GM19099 (cell line): ENCODE measurements around the gene PITHD1.

Experiments
- POLR2A ChIP-seq: IDR thresholded peaks from 3 replicates; pipeline ENCODE4 v1.6.1; 2011; ENCODE audit warnings: low read depth; ENCODE audit not compliant: insufficient read length; ENCODE audit errors: extremely low read depth

PITHD1 gene

DNA sequence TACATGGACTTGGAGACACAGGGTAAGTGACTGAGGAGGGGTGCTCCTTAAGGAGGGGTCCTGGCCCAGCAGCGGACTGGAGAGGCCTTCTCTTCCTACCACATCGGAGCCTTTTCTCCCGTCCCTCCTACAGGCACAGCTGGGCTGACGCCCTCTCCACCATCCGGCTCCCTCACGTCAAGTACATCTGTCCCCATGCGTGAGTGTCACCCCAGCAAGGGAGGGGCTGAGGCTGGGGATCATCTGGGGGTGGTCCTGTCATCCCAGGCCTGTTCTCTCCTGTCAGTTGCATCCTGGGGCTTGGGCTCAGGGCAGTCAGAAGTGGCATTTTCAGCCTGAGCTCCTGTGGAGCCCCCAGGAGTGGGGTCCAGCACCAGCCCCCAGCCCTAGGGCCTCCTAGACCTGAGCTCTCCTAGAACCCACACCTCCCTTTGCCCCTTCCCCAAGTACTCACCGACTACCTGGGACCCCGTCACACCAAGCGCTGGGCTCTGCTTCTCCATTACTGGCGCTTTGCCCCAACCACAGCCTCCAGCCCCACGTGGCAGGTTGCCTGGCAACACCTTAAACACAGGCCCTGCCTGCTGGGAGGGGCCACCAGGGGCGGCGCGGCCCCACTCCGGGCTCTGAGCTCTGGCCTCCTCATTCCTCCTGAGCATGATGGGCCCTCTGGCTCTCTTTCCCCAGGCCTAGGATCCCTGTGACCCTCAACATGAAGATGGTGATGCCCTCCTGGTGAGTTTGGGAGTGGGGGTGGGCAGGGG is 15.0 kb downstream of the PITHD1 start:
- no peak for TF ChIP-seq POLR2A

DNA sequence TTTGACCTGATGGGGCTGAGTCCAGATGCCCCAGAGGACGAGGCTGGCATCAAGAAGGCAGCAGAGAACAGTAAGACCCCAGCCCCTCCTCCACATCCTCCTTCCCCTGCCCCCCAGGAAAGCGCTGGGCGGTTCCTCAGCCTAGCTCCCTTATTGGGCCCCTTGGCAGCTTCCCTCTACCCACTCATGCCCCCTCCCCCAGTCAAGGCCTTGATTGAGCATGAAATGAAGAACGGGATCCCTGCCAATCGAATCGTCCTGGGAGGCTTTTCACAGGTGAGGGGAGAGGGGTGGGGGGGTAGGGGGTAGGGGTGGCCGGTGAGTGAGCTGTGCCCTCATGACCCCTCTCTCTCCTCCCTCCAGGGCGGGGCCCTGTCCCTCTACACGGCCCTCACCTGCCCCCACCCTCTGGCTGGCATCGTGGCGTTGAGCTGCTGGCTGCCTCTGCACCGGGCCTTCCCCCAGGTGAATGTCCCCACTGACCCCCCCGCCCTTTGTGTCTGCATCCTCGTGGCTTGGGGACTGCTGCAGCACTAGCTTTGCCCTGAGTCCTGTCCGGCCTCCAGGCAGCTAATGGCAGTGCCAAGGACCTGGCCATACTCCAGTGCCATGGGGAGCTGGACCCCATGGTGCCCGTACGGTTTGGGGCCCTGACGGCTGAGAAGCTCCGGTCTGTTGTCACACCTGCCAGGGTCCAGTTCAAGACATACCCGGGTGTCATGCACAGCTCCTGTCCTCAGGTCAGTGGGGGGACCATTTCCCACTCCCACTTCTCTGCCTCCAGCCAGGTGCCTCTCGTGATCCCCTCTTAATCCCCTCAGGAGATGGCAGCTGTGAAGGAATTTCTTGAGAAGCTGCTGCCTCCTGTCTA is 15.9 kb downstream of the PITHD1 start:
- no peak for TF ChIP-seq POLR2A

DNA sequence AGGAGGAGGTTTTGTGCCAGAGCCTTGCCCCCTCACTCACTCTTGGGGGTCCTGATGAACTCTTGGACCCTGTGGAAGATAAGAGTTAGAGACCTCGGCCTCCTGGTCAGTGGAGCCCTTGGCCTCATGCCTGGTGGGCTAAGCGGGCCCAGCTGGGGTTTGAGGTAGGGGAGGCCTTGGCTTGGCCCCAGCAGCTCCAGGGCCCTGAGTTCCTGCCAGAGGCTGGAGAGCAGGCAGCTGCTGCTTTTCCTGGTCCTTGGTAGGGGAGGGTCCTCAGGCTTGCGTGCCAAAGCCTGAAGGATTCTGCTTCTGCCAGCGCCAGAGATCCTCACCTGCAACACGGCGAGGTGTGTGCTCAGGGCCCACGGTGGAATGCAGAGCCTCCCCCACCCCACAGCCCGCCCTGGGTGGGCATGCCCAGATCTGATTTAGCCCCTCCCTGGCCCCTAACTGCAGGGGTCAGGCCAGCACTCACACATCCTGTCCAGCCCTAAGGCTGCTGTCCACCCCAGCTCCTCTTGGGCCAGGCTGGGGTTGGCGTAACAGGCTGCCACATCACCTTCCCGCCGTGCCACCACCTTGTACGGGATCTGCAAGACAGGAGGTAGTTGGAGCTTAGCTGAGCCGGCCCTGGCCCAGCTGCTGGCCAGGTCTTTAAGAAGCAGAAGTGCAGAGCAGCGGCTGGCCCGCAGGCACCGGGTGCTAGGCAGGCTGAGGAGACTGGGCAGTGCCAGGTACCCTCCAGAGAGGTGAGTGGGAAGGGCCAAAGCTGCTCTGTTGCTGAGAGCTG is 17.7 kb downstream of the PITHD1 start:
- no peak for TF ChIP-seq POLR2A

DNA sequence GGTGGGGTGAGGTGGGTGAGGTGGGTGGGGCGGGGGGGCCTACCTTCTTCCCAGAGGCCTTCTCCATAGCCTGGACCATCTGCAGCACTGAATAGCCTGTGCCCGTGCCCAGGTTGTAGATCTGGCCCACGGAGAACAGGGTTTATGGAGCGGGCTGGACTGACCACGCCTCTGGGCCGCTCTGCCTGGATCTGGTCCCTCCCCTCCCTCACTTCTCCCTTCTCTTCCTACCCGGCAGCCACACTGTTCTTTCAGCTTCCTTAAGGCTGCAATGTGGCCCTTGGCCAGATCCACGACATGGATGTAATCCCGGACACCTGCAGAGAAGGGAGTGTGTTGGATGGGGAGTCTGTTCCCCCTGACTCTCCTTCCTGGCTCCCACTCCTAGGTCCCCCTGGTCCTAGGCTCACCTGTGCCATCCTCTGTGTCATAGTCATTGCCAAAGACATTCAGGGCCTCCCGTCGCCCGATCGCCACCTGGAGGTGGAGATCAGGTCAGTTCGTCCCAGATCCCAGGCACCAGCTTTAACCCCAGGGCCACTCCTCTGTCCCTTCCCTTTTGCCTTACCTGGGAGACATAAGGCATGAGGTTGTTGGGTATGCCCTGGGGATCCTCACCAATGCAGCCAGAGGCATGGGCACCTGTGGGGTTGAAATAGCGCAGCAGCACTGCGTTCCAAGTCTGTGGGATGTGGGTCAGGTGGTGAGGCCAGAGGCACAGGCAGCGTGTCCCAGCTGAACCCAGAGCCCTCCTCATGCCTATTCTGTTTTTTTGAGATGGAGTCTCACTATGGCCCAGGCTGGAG is 18.5 kb downstream of the PITHD1 start:
- no peak for TF ChIP-seq POLR2A

GRCh38 chr1:23797478-23798448 is 19.5 kb downstream of the PITHD1 start:
- TF ChIP-seq POLR2A = no peak

- TF ChIP-seq POLR2A = no peak
Measured at GRCh38 chr1:23798662-23799142, 20.5 kb downstream of the PITHD1 start.

- no peak for TF ChIP-seq POLR2A
Measured at GRCh38 chr1:23799255-23799569, 21.0 kb downstream of the PITHD1 start.

DNA sequence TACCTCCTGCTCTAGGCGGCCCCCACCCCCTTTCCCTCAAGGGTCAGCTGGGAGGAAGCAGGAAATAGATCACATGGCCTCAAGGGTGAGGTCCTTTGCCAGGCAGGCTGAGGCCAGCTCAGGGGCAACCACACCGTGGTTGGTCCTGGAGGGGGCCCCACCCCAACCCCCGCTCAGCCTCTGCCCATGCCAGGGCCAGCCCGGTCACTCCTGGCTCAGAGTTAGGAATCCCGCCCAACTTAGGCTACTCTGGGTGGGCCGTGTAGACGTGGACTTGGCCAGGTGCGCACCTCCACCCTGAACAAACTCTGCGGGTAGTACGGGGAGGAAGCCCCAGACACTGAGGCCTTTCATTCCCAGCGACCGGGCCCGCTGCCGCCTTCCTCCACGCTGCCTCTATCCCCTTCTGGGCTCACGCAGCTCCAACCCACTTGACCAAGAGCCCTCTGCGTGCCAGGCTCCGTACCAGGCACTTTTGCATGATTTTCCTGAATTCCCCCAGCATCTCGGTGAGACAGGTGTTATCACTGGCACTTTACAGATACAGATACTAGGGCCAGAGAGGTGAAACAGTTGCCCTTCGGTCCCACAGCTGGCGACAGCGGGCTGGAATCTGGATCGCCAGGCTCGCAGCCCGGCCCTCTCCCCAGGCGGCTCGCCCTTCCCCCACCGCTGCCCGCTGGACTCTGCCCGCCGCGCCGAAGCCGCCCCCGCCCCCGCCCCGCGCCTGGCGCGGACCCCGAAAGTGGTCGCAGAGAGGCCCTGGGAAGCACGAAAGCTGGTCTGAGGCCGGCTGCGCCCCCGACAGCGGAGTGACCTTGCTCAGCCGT is 21.6 kb downstream of the PITHD1 start:
- peak; percentile 37 for TF ChIP-seq POLR2A

DNA sequence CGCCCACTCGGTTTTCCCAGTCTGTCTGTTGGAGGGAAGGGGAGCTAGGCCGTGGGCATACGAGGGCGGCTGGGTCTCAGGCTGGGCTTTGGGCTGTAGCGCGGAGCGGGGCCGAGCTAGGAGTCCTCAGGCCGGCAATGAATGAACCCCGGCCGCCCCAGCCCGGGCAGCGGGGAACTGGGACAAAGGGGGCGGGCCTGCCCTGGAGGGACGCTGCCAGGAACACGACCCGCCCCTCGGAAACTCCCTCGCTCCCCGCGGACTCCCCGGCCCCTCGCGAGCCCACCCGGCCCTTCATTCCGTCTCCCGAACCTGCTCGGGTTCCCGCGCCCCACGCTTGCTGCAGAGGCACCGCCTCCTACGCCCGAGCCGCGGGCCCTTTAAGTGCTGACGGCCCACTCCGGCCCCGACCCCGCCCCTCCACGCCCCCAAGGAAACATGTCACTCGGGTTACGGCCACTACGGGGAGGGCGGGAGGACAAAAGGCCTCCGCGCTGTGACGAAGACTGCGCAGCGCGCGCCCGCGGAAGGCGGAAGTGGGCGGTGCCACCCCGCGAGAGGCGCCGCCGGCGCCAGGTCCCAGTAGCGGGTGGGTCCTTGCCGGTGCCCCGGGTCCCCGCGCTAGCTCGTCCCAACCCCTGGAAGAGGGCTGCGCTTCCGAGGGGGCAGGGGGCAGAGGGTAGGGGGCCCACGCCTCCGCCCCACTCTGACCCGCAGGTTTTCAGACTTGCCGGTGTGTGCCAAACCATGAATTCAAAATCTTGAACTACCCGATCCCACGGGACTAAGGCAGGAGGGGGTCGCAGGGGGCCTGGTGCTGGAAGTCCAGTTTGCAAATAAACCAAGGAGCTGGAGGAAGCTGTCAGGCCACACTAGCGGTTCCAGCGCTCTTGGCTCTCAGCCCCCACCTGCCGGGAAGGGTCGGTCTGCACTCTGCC is 22.5 kb downstream of the PITHD1 start, which contains the start of gene GALE:
GALE (minus strand) TSS at position 355 of the 938 bp plus-strand sequence. CDS start 1,747 bp downstream, outside the sequence.
- peak; percentile 93 for TF ChIP-seq POLR2A

DNA sequence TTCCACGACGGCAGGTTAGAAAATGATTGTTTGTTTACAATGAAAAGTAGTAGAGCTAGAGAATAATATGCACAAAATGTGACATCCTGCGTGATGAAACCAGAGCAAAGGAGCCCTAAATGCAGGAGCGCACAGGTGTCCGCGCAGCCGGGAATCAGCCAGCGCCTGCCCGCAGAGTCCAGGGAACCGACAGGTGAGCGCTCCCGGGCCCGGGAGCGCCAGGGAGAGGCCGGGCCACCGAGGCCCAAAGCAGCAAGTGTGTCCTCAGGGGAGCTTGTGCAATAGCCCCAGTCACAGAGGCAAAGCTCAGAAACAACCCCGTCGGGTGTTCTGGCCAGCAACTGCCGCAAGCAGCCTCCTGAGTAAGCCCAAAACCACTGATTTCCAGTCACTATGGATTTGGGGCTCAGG is 23.1 kb downstream of the PITHD1 start:
- TF ChIP-seq POLR2A = no peak

DNA sequence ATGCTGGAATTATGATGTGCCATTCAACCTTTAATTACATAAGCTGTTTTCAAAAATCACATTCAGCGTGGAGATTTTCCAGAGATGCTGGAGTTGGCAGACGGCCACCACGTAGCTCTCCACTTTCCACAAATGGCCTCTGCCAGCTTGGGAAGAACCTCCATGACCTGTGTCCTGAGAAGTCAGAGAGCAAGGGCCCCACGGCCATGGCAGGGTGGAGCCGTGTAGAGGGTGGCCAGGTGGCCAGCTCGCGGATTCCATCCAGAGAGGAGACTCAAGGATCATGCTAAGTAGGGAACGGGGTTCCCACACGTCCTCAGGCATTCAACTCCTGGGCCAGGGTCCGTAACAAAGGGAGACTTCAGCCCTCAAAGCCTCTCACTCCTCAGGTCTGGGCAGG is 23.7 kb downstream of the PITHD1 start:
- TF ChIP-seq POLR2A = no peak
